Activated CD8-positive, alpha-beta T cell treated with anti-CD3 and anti-CD28 coated beads for 36 hours (primary cell): Measurements from ENCODE around the gene MMP23B. TPM values are rescaled to one million over a fixed set of nuclear protein-coding genes. Genes with fewer than 3 reads are reported as not detected.
A peak's percentile ranks its signal among the peaks of the same experiment; 100 is the strongest.

ENCODE experiments used
- ATAC-seq: fragments of 200-7000 bp; cut with Tn5 transposase; one replicate; pipeline ENCODE4 v1.10.0; 2021; ENCODE audit warnings: mild to moderate bottlenecking, moderate library complexity
- CTCF ChIA-PET: fragments of 350-600 bp; sonication (Branson Sonifier 250); formaldehyde crosslinking; loops from one replicate; lab custom pipeline; 2021; ENCODE audit warnings: antibody characterized with exemption; lab: Charles Lee
- POLR2A ChIA-PET: fragments of 350-600 bp; sonication (Branson Sonifier 250); formaldehyde crosslinking; loops from one replicate; lab custom pipeline; 2021; ENCODE audit warnings: antibody characterized with exemption; lab: Charles Lee
- DNase-seq: peaks from one replicate; pipeline ENCODE4 v3.0.0-alpha.2; 2020
- H3K27ac Mint-ChIP-seq: one replicate; pipeline ENCODE4 v1.8.0; 2021; ENCODE audit warnings: mild to moderate bottlenecking, mixed read lengths
- H3K27me3 Mint-ChIP-seq: one replicate; pipeline ENCODE4 v1.8.0; 2021; ENCODE audit warnings: mixed read lengths
- H3K36me3 Mint-ChIP-seq: one replicate; pipeline ENCODE4 v1.8.0; 2021; ENCODE audit warnings: low read depth, mixed read lengths
- H3K4me1 Mint-ChIP-seq: one replicate; pipeline ENCODE4 v1.8.0; 2021; ENCODE audit warnings: low read depth, mixed read lengths
- H3K4me3 Mint-ChIP-seq: one replicate; pipeline ENCODE4 v1.8.0; 2021; ENCODE audit warnings: mild to moderate bottlenecking, moderate library complexity, mixed read lengths
- H3K9me3 Mint-ChIP-seq: one replicate; pipeline ENCODE4 v1.8.0; 2021; ENCODE audit warnings: mixed read lengths
- CTCF ChIP-seq: fragments of 200-600 bp; IDR thresholded peaks from one replicate; pipeline ENCODE4 v1.8.0; 2022; ENCODE audit warnings: antibody characterized with exemption, mild to moderate bottlenecking
- intact Hi-C: fragments of 100-400 bp; cut with micrococcal nuclease; formaldehyde crosslinking; loops from one replicate; pipeline ENCODE4 v1.10.0; 2022
- total RNA-seq, 2 experiments: library from RNA; stranded (reverse); gene quantifications; one replicate each; pipeline ENCODE4 v1.2.3, GENCODE V29; 2021

MMP23B gene
- total RNA-seq, 2 experiments from 2014 or later = 3.3 to 4.0 TPM

- ChIA-PET CTCF (interaction anchor here (1.2 kb wide), 1 partner anchor 47 kb away, joined by 3 read pairs; no protein-coding TSS in a partner anchor), POLR2A (interaction anchor here (8.4 kb wide), 1 partner anchor 11 kb away, joined by 46 read pairs; the partner anchor contains the start of gene MMP23B)
- H3K27ac Mint-ChIP-seq = no peak overlapping the region
- DNase-seq (peak; percentile 1), ATAC-seq (no peak)
- H3K4me3 Mint-ChIP-seq = no peak overlapping the region
- no peaks in the 10 kb centered on the region for H3K9me3 Mint-ChIP-seq
- no peaks in the 10 kb centered on the region for H3K27me3 Mint-ChIP-seq
- H3K36me3 Mint-ChIP-seq = peaks cover 14% of the 10 kb centered on the region
- no peak for TF ChIP-seq CTCF
- peaks cover 12% of the 10 kb centered on the region for H3K4me1 Mint-ChIP-seq
- intact Hi-C loops = no loop called here
Observed at GRCh38 chr1:1618396-1619068, 13.4 kb upstream of the MMP23B start.

GRCh38 chr1:1619917-1620361, 12.0 kb upstream of the MMP23B start:
- POLR2A ChIA-PET = interaction anchor here (0.7 to 8.4 kb wide), 2 partner anchors 10 to 23 kb away, joined by 3 to 46 read pairs; partner anchors contain the start of gene MMP23B
- intact Hi-C loops = no loop called here
- no peaks in the 10 kb centered on the region for H3K27me3 Mint-ChIP-seq

GRCh38 chr1:1620433-1621139, 11.4 kb upstream of the MMP23B start:
- Mint-ChIP-seq H3K4me3 (no peak overlapping the region), H3K9me3 (no peaks in the 10 kb centered on the region), H3K36me3 (no peaks in the 10 kb centered on the region), H3K27ac (no peak overlapping the region), H3K4me1 (peaks cover 1% of the 10 kb centered on the region), H3K27me3 (no peaks in the 10 kb centered on the region)
- intact Hi-C loops = no loop called here
- ATAC-seq = no peak
- ChIA-PET CTCF (interaction anchor here (1.4 kb wide), 1 partner anchor 58 kb away, joined by 4 read pairs; no protein-coding TSS in a partner anchor), POLR2A (interaction anchor here (0.7 to 8.4 kb wide), 2 partner anchors 9 to 23 kb away, joined by 3 to 46 read pairs; partner anchors contain the start of gene MMP23B)
- peak; percentile 1 for DNase-seq
- TF ChIP-seq CTCF = no peak

More at GRCh38 chr1:1619917-1620361, 12.0 kb upstream of the MMP23B start:
- no peaks in the 10 kb centered on the region for H3K36me3 Mint-ChIP-seq
- CTCF ChIA-PET = interaction anchor here (1.0 to 1.4 kb wide), 3 partner anchors 17 to 58 kb away, joined by 3 to 4 read pairs (median 3); no protein-coding TSS in a partner anchor
- DNase-seq (peak; percentile 9), ATAC-seq (no peak)
- no peaks in the 10 kb centered on the region for H3K4me1 Mint-ChIP-seq
- H3K27ac Mint-ChIP-seq = no peak overlapping the region
- no peak overlapping the region for H3K4me3 Mint-ChIP-seq
- peak; percentile 39 for TF ChIP-seq CTCF
- no peaks in the 10 kb centered on the region for H3K9me3 Mint-ChIP-seq

- Mint-ChIP-seq H3K4me1 (peaks cover 5% of the 10 kb centered on the region), H3K4me3 (no peak overlapping the region), H3K9me3 (no peaks in the 10 kb centered on the region), H3K27ac (no peak overlapping the region), H3K36me3 (no peaks in the 10 kb centered on the region), H3K27me3 (no peaks in the 10 kb centered on the region)
- no peak for ATAC-seq
- CTCF ChIA-PET = interaction anchor here (1.4 kb wide), 1 partner anchor 57 kb away, joined by 4 read pairs; no protein-coding TSS in a partner anchor
- TF ChIP-seq CTCF = no peak
- intact Hi-C loops = no loop called here
- POLR2A ChIA-PET = interaction anchor here (0.6 to 8.4 kb wide), 2 partner anchors 9 to 783 kb away, joined by 3 to 46 read pairs; partner anchors contain the start of gene MMP23B
- peak; percentile 2 for DNase-seq
Observed at GRCh38 chr1:1621173-1622009, 10.6 kb upstream of the MMP23B start.
